GM12874 (cell line): ENCODE measurements around the gene EIF4G3.

Experiments used
- CTCF ChIP-seq: IDR thresholded peaks from 2 replicates; pipeline ENCODE4 v1.5.1; 2011; ENCODE audit warnings: low read depth, mild to moderate bottlenecking, control low read depth, low read length, moderate library complexity; ENCODE audit not compliant: insufficient read depth

The EIF4G3 gene

GRCh38 chr1:20947409-20947808 is 229.3 kb downstream of the EIF4G3 start:
- no peak for TF ChIP-seq CTCF

GRCh38 chr1:20936621-20937020 is 240.1 kb downstream of the EIF4G3 start:
- no peak for TF ChIP-seq CTCF

GRCh38 chr1:20936216-20936615 is 240.5 kb downstream of the EIF4G3 start:
- TF ChIP-seq CTCF = no peak

GRCh38 chr1:20935717-20936116 is 241.0 kb downstream of the EIF4G3 start:
- no peak for TF ChIP-seq CTCF

- no peak for TF ChIP-seq CTCF
These were observed 244.2 kb downstream of the EIF4G3 start for GRCh38 chr1:20932437-20932977.

- TF ChIP-seq CTCF = no peak
These were observed 244.7 kb downstream of the EIF4G3 start for GRCh38 chr1:20931930-20932436.

GRCh38 chr1:20930427-20930826 is 246.3 kb downstream of the EIF4G3 start:
- TF ChIP-seq CTCF = no peak
